ENCODE data around the gene CTR9. TPM values are rescaled to one million over a fixed set of nuclear protein-coding genes. Genes with fewer than 3 reads are reported as not detected.

The CTR9 gene
- total and polyA plus RNA-seq, 2 of the 13 experiments (the other 11 are each of a cell fraction or from before 2014, with no cell fraction given), result 6.6 to 22.1 TPM

GRCh38 chr11:10744206-10744605 is 6.8 kb upstream of the CTR9 start:
- in situ Hi-C loops (cut with HindIII; ENCODE audit: extremely low pct_ligation_motif_present, low pct_unique_long_range_greater_than_20kb), result no loop called here
- Histone ChIP-seq H3K9me3 (ENCODE audit: low read length) (no peaks in the 10 kb centered on the region), H2AFZ (ENCODE audit: low read length) (no peak overlapping the region), H3K27me3 (ENCODE audit: control insufficient read depth in 1 of 2, insufficient read depth in 2 of 2, low read length in 2 of 2) (peaks cover 2 to 8% of the 10 kb centered on the region in 2 experiments; a peak in 2 of 5 replicates), H3K36me3 (replicated peaks in 1 of 2; ENCODE audit: control insufficient read depth in 1 of 2, insufficient read depth in 2 of 2, low read length in 2 of 2) (no peaks in the 10 kb centered on the region), H3K4me1 (ENCODE audit: insufficient read depth, low read length) (peaks cover 16% of the 10 kb centered on the region), H4K20me1 (ENCODE audit: insufficient read depth, low read length) (no peaks in the 10 kb centered on the region), H3K79me2 (ENCODE audit: insufficient read depth, low read length) (no peaks in the 10 kb centered on the region), H3K27ac (ENCODE audit: extremely low read length, insufficient read depth, low read length) (no peak overlapping the region), H3K9ac (ENCODE audit: insufficient read depth, low read depth, low read length) (no peak overlapping the region), H3K4me3 (replicated peaks in 1 of 3; ENCODE audit: insufficient read depth in 1 of 3, low read depth in 2 of 3, low read length in 3 of 3) (no peak overlapping the region), H3K4me2 (ENCODE audit: low read depth, low read length) (no peak overlapping the region)
- ChIA-PET CTCF (ENCODE audit: low intra/inter-chr PET ratio, low total read pairs) (no interaction called here), POLR2A (no interaction called here)
- BruUV-seq (replicated peaks), result no TSS peak
- intact Hi-C loops (cut with micrococcal nuclease; ENCODE audit: unreplicated experiment), result no loop called here
- DNase-seq (ENCODE audit: low spot score), result no peak
- no peak for TF ChIP-seq NBN (conservative IDR thresholded peaks at IDR 0.05)
- no peak for TF ChIP-seq GMEB2 (CRISPR knock-in tag; IDR thresholded peaks at IDR 0.05; ENCODE audit: low read depth)
- no peak for ATAC-seq
- 83% methylated on average over 3 of the region's 3 CpGs for WGBS (ENCODE audit: low lambda C conversion rate)
- no peak for FAIRE-seq

- Histone ChIP-seq H3K27me3 (ENCODE audit: control insufficient read depth in 1 of 2, insufficient read depth in 2 of 2, low read length in 2 of 2) (peaks cover 2 to 7% of the 10 kb centered on the region in 2 experiments; a peak in 3 of 5 replicates), H3K4me2 (ENCODE audit: low read depth, low read length) (no peak overlapping the region), H3K9ac (ENCODE audit: insufficient read depth, low read depth, low read length) (no peak overlapping the region), H2AFZ (ENCODE audit: low read length) (no peak overlapping the region), H3K79me2 (ENCODE audit: insufficient read depth, low read length) (peaks cover 3% of the 10 kb centered on the region), H3K36me3 (replicated peaks in 1 of 2; ENCODE audit: control insufficient read depth in 1 of 2, insufficient read depth in 2 of 2, low read length in 2 of 2) (no peaks in the 10 kb centered on the region), H3K4me3 (replicated peaks in 1 of 3; ENCODE audit: insufficient read depth in 1 of 3, low read depth in 2 of 3, low read length in 3 of 3) (no peak overlapping the region), H4K20me1 (ENCODE audit: insufficient read depth, low read length) (no peaks in the 10 kb centered on the region), H3K27ac (ENCODE audit: extremely low read length, insufficient read depth, low read length) (no peak overlapping the region), H3K4me1 (ENCODE audit: insufficient read depth, low read length) (peaks cover 16% of the 10 kb centered on the region), H3K9me3 (ENCODE audit: low read length) (no peaks in the 10 kb centered on the region)
- DNase-seq (ENCODE audit: low spot score), result no peak
- FAIRE-seq, result no peak
- ChIA-PET POLR2A (no interaction called here), CTCF (ENCODE audit: low intra/inter-chr PET ratio, low total read pairs) (no interaction called here)
- in situ Hi-C loops (cut with HindIII; ENCODE audit: extremely low pct_ligation_motif_present, low pct_unique_long_range_greater_than_20kb) (no loop called here), intact Hi-C loops (cut with micrococcal nuclease; ENCODE audit: unreplicated experiment) (no loop called here)
- ATAC-seq, result no peak
- WGBS (ENCODE audit: low lambda C conversion rate), result 60% methylated on average over 2 of the region's 2 CpGs
- no TSS peak for BruUV-seq (replicated peaks)
- no peak for TF ChIP-seq ZNF121 (CRISPR knock-in tag; IDR thresholded peaks at IDR 0.05)
- TF ChIP-seq SKIL (CRISPR knock-in tag; IDR thresholded peaks at IDR 0.05; ENCODE audit: borderline replicate concordance), result no peak
- no peak for TF ChIP-seq HDAC2 (CRISPR knock-in tag; IDR thresholded peaks at IDR 0.05)
- TF ChIP-seq ZNF12 (CRISPR knock-in tag; IDR thresholded peaks at IDR 0.05), result no peak
- TF ChIP-seq SRY (CRISPR knock-in tag; IDR thresholded peaks at IDR 0.05), result no peak
- no peak for TF ChIP-seq ZMAT5 (CRISPR knock-in tag; IDR thresholded peaks at IDR 0.05; ENCODE audit: borderline replicate concordance, low read depth)
- no peak for TF ChIP-seq ZNF780A (CRISPR knock-in tag; IDR thresholded peaks at IDR 0.05)
- TF ChIP-seq UBTF (CRISPR knock-in tag; IDR thresholded peaks at IDR 0.05), result no peak
- no peak for TF ChIP-seq ZKSCAN5 (CRISPR knock-in tag; IDR thresholded peaks at IDR 0.05)
- TF ChIP-seq ONECUT2 (CRISPR knock-in tag; IDR thresholded peaks at IDR 0.05), result no peak
Observed at GRCh38 chr11:10746871-10747270, 4.2 kb upstream of the CTR9 start.

Measured in HepG2 (cell line).